ENCODE data around the gene RABGAP1L. TPM values are rescaled to one million over a fixed set of nuclear protein-coding genes. Genes with fewer than 3 reads are reported as not detected.
"Not testable (repeated sequence)": the region's sequence is repeated elsewhere in the genome, so short reads cannot be mapped to it uniquely, and the experiment has no call there.

RABGAP1L gene
- total and polyA plus RNA-seq, 2 of the 8 experiments (the other 6 are each of a cell fraction or from before 2014, with no cell fraction given), result 33.3 to 156 TPM

DNA sequence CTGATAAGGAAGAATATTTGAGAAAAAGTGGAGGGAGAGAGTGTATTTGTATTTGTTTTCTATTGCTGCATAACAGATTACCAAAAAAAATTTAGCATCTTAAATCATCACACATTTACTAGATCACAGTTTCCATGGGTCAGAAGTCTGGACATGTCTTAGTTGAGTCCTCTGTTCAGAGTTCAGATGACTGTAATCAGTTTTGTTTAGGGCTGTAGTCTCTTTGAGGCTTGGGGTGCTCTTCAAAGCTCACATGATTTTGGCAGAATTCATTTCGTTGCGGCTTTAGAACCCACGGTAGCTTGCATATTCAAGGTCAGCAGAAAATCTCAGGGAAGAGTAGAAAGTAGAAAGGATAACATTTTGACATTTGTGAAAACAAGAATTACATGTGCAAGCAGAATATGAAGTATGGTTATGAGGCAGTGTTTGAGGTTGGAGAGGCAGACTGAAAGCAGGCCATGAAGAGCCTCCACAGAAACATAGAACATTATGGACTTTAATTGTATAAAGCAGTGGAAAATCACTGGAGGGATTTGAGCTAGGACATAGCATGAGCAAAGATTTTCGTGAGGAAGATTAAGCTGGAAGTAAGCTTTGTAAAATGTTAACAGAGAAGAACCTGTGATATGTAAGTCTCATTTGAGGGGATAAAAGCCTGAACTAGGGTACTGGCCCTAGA is 177.8 kb downstream of the RABGAP1L start (continued):
- TF ChIP-seq CBX5 (IDR thresholded peaks at IDR 0.05; ENCODE audit: low read depth, low read length), result no peak

GRCh38 chr1:174340404-174340803 is 181.1 kb downstream of the RABGAP1L start:
- H2BK20ac ChIP-seq (ENCODE audit: low read length); H3K23ac ChIP-seq (ENCODE audit: insufficient read length); H3K56ac ChIP-seq (replicated peaks; ENCODE audit: insufficient read length, low read depth, low read length); CTCF ChIA-PET (ENCODE audit: partially characterized antibody); FAIRE-seq; H3K9ac ChIP-seq (replicated peaks in 1 of 4; ENCODE audit: extremely low read depth in 1 of 4, low read depth in 3 of 4, low read length in 3 of 4); POLR2A ChIA-PET (ENCODE audit: partially characterized antibody); H3K9me3 ChIP-seq (ENCODE audit: insufficient read depth in 2 of 2, low read depth in 1 of 2, low read length in 1 of 2); H4K8ac ChIP-seq (ENCODE audit: extremely low read depth, insufficient read depth, low read length); H3K27ac ChIP-seq (ENCODE audit: low read depth, low read length); H2AFZ ChIP-seq (ENCODE audit: low read length); DNase-seq (ENCODE audit: low read depth in 1 of 2, low spot score in 2 of 2); H3K79me1 ChIP-seq (ENCODE audit: low read depth, low read length); H2BK12ac ChIP-seq (ENCODE audit: low read depth, low read length); H2BK120ac ChIP-seq (replicated peaks; ENCODE audit: low read depth, low read length); H3K23me2 ChIP-seq (ENCODE audit: low read depth, low read length); H3K14ac ChIP-seq (ENCODE audit: insufficient read length); H3K27me3 ChIP-seq (replicated peaks in 1 of 4; ENCODE audit: control insufficient read depth in 3 of 4, extremely low read depth in 1 of 4, insufficient read depth in 3 of 4, low read length in 3 of 4); H3K4me1 ChIP-seq (replicated peaks in 1 of 4; ENCODE audit: control insufficient read depth in 3 of 4, insufficient read depth in 4 of 4, low read length in 3 of 4); H4K20me1 ChIP-seq (replicated peaks in 1 of 2; ENCODE audit: control insufficient read depth in 1 of 2, insufficient read depth in 2 of 2, low read length in 2 of 2); H3K4me3 ChIP-seq (ENCODE audit: extremely low read depth in 1 of 4, insufficient read depth in 2 of 4, low read depth in 3 of 4, low read length in 4 of 4); H2BK5ac ChIP-seq (ENCODE audit: low read depth, low read length); H2AK5ac ChIP-seq (ENCODE audit: low read depth, low read length); H3K18ac ChIP-seq (ENCODE audit: extremely low read depth, low read length); H4K91ac ChIP-seq (replicated peaks; ENCODE audit: insufficient read length, low read length); H2BK15ac ChIP-seq (ENCODE audit: low read length); H4K5ac ChIP-seq (ENCODE audit: insufficient read length, low read depth, low read length); H3K4ac ChIP-seq (replicated peaks; ENCODE audit: insufficient read length, low read depth, low read length); H3K79me2 ChIP-seq (ENCODE audit: control insufficient read depth in 1 of 2, insufficient read depth in 2 of 2, low read length in 2 of 2); H3K4me2 ChIP-seq (ENCODE audit: insufficient read depth in 1 of 2, low read depth in 2 of 2, low read length in 2 of 2); H3K36me3 ChIP-seq (ENCODE audit: control insufficient read depth in 2 of 4, insufficient read depth in 4 of 4, low read length in 3 of 4): not testable (repeated sequence)
- 87% methylated on average over 1 of the region's 1 CpG; no CpG with 5 or more reads in 1 of the 2 experiments for WGBS, 2 experiments (ENCODE audit: extremely low coverage in 1 of 2, insufficient coverage in 1 of 2, insufficient read length in 1 of 2, insufficient replicate concordance in 2 of 2, low coverage in 1 of 2, low lambda C conversion rate in 2 of 2, missing lambda C conversion rate in 1 of 2)

Data from H1 (cell line).